Thoracic aorta (tissue), 2 donors: Measurements from ENCODE around the gene FCRL5. TPM values are rescaled to one million over a fixed set of nuclear protein-coding genes. Genes with fewer than 3 reads are reported as not detected.
"Not testable (repeated sequence)": the region's sequence is repeated elsewhere in the genome, so short reads cannot be mapped to it uniquely, and the experiment has no call there.

ENCODE experiments used
- ATAC-seq: fragments of 150-250 bp; one replicate; pipeline ENCODE4 v1.8.0; 2017; ENCODE audit warnings: low read depth; ENCODE audit not compliant: insufficient number of reproducible peaks, low FRiP score
- DNase-seq: peaks from one replicate; pipeline ENCODE4 v3.0.0-alpha.2; 2020; ENCODE audit warnings: low spot score
- H3K27ac ChIP-seq, 2 donors: fragments of 200-600 bp; sonication (generic); 1 replicate in 1 of 2; 2 replicates in 1 of 2; pipeline ENCODE4 v1.5.1; 2016; ENCODE audit warnings: mild to moderate bottlenecking in 2 of 2, moderate library complexity in 2 of 2
- H3K27me3 ChIP-seq: fragments of 200-600 bp; sonication (generic); replicated peaks from 2 replicates; pipeline ENCODE4 v1.6.0; 2016; ENCODE audit warnings: mild to moderate bottlenecking; ENCODE audit not compliant: insufficient read depth
- H3K36me3 ChIP-seq: fragments of 200-600 bp; sonication (generic); one replicate; pipeline ENCODE4 v1.5.1; 2016
- H3K4me1 ChIP-seq, 2 donors: fragments of 200-600 bp; sonication (generic); 1 replicate in 1 of 2; 2 replicates in 1 of 2; pipeline versions ENCODE4 v1.5.1 to v1.6.0; 2016; ENCODE audit warnings: low read depth in 2 of 2, mild to moderate bottlenecking in 1 of 2; ENCODE audit not compliant: control insufficient read depth in 1 of 2
- H3K4me3 ChIP-seq: fragments of 200-600 bp; sonication (generic); 2 replicates; pipeline ENCODE4 v1.5.1; 2016; ENCODE audit warnings: mild to moderate bottlenecking
- H3K9me3 ChIP-seq: fragments of 200-600 bp; sonication (generic); 2 replicates; pipeline ENCODE4 v1.5.1; 2016
- CTCF ChIP-seq: fragments of 200-600 bp; sonication (generic); IDR thresholded peaks from one replicate; pipeline ENCODE4 v1.5.1; 2019; ENCODE audit warnings: antibody characterized with exemption
- total RNA-seq, 2 donors: library from RNA; depleted of rRNA; stranded (reverse); fragments of >200 nt; gene quantifications; one replicate each; pipeline versions ENCODE4 v1.1.0 to v1.2.3, GENCODE V29; 2016

FCRL5 gene
- total RNA-seq, 2 donors from 2014 or later, result 0.21 to 0.54 TPM

GRCh38 chr1:157488156-157488555, 64.2 kb downstream of the FCRL5 start:
- Histone ChIP-seq H3K4me1 (no peaks in the 10 kb centered on the region), H3K9me3 (no peaks in the 10 kb centered on the region), H3K27ac (no peak overlapping the region), H3K27me3 (no peaks in the 10 kb centered on the region), H3K36me3 (no peaks in the 10 kb centered on the region), H3K4me3 (no peak overlapping the region)
- TF ChIP-seq CTCF, result no peak
- ATAC-seq (no peak), DNase-seq (no peak)

GRCh38 chr1:157487504-157487903, 64.8 kb downstream of the FCRL5 start:
- no peak overlapping the region for H3K4me3 ChIP-seq
- no peaks in the 10 kb centered on the region for H3K36me3 ChIP-seq
- no peak overlapping the region for H3K27ac ChIP-seq
- H3K4me1 ChIP-seq, result no peaks in the 10 kb centered on the region
- DNase-seq (no peak), ATAC-seq (no peak)
- H3K9me3 ChIP-seq, result no peaks in the 10 kb centered on the region
- no peaks in the 10 kb centered on the region for H3K27me3 ChIP-seq
- no peak for TF ChIP-seq CTCF

GRCh38 chr1:157487096-157487495, 65.2 kb downstream of the FCRL5 start:
- no peak for TF ChIP-seq CTCF
- DNase-seq, result no peak
- no peaks in the 10 kb centered on the region for H3K4me1 ChIP-seq
- H3K27ac ChIP-seq, result no peak overlapping the region
- ATAC-seq, result no peak
- H3K27me3 ChIP-seq, result no peaks in the 10 kb centered on the region
- no peak overlapping the region for H3K4me3 ChIP-seq
- no peaks in the 10 kb centered on the region for H3K9me3 ChIP-seq
- H3K36me3 ChIP-seq, result no peaks in the 10 kb centered on the region

- H3K9me3 ChIP-seq, H3K4me3 ChIP-seq, H3K36me3 ChIP-seq, H3K27me3 ChIP-seq, H3K27ac ChIP-seq, DNase-seq, ATAC-seq, H3K4me1 ChIP-seq: not testable (repeated sequence)
These were observed 65.9 kb downstream of the FCRL5 start for GRCh38 chr1:157486400-157486799.

GRCh38 chr1:157485793-157486192, 66.5 kb downstream of the FCRL5 start:
- H3K4me3 ChIP-seq, result no peak overlapping the region
- H3K36me3 ChIP-seq, result no peaks in the 10 kb centered on the region
- H3K9me3 ChIP-seq, result no peaks in the 10 kb centered on the region
- H3K27ac ChIP-seq, result no peak overlapping the region
- ATAC-seq (no peak), DNase-seq (no peak)
- H3K4me1 ChIP-seq, result no peaks in the 10 kb centered on the region
- TF ChIP-seq CTCF, result no peak
- H3K27me3 ChIP-seq, result no peaks in the 10 kb centered on the region

GRCh38 chr1:157484573-157484972, 67.7 kb downstream of the FCRL5 start:
- Histone ChIP-seq H3K4me3 (no peak overlapping the region), H3K4me1 (no peaks in the 10 kb centered on the region), H3K36me3 (no peaks in the 10 kb centered on the region), H3K27me3 (no peaks in the 10 kb centered on the region), H3K27ac (no peak overlapping the region), H3K9me3 (no peaks in the 10 kb centered on the region)
- no peak for DNase-seq
- ATAC-seq, result no peak
- no peak for TF ChIP-seq CTCF
